ENCODE data around the gene TRIM72.

- TF ChIP-seq, protein P1, sequence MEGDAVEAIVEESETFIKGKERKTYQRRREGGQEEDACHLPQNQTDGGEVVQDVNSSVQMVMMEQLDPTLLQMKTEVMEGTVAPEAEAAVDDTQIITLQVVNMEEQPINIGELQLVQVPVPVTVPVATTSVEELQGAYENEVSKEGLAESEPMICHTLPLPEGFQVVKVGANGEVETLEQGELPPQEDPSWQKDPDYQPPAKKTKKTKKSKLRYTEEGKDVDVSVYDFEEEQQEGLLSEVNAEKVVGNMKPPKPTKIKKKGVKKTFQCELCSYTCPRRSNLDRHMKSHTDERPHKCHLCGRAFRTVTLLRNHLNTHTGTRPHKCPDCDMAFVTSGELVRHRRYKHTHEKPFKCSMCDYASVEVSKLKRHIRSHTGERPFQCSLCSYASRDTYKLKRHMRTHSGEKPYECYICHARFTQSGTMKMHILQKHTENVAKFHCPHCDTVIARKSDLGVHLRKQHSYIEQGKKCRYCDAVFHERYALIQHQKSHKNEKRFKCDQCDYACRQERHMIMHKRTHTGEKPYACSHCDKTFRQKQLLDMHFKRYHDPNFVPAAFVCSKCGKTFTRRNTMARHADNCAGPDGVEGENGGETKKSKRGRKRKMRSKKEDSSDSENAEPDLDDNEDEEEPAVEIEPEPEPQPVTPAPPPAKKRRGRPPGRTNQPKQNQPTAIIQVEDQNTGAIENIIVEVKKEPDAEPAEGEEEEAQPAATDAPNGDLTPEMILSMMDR (IDR thresholded peaks at IDR 0.05 in 4 of 5, conservative IDR thresholded peaks at IDR 0.05 in 1 of 5), result no peak
- no peak for TF ChIP-seq POLR2A (IDR thresholded peaks at IDR 0.05)
These were observed 15.6 kb downstream of the TRIM72 start for GRCh38 chr16:31229501-31229900.

Data from gastrocnemius medialis (tissue), 4 donors.